GM21619 (cell line): ENCODE data around the gene APOBEC2.

Experiments used
- ATAC-seq: cut with Tn5 transposase; IDR thresholded peaks from one replicate; pipeline ENCODE4 v1.9.1; 2021; ENCODE audit not compliant: unreplicated experiment

APOBEC2 gene

DNA sequence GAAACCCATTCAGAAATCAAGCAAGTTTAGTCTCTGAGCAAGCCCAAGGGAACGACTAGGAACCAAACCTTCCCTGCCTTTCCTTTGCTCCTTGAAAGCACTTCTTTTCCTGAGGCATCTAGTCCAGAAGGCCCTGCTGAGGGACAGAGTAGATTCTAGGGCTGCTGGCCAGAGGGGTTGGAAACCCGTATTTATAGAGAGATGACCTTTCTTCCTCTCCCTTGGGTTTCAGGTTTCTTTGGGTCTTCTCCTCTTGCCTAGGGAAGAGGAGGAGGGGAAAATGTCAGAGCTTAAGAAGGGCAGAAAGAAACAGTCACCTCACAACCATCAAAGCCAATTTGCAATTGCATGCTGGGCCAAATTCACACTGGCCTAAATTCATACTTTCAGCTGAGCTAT lies 5.8 kb downstream of the APOBEC2 start:
- no peak for ATAC-seq

DNA sequence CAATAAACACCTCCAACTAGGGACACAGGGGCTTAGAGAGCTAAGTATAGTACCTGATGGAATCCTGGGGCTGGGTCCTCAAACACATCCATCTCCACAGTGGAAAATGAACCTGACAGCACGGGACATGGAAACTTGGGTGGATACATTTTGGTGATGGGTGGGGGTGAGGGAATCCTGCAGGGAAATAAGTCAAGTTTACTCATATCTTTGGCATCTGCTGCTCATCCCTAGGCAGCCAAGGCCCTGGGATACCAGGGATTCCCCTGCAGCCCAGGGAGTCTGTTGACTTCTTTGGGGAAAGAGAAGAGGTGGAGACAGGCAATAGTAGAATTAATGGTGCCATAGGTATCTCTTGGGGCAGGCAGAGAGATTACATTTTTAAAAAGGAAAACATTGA lies 6.6 kb downstream of the APOBEC2 start:
- no peak for ATAC-seq

DNA sequence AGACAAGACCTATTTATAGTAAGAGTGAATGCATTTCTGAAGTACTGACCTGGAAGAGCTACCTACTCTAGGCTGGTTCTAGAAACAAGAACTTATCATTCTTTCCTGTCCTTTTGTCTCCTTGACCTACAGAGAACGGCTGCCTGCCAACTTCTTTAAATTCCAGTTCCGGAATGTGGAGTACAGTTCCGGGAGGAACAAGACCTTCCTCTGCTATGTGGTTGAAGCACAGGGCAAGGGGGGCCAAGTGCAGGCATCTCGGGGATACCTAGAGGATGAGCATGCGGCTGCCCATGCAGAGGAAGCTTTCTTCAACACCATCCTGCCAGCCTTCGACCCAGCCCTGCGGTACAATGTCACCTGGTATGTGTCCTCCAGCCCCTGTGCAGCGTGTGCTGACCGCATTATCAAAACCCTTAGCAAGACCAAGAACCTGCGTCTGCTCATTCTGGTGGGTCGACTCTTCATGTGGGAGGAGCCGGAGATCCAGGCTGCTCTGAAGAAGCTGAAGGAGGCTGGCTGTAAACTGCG lies 8.3 kb downstream of the APOBEC2 start:
- no peak for ATAC-seq

DNA sequence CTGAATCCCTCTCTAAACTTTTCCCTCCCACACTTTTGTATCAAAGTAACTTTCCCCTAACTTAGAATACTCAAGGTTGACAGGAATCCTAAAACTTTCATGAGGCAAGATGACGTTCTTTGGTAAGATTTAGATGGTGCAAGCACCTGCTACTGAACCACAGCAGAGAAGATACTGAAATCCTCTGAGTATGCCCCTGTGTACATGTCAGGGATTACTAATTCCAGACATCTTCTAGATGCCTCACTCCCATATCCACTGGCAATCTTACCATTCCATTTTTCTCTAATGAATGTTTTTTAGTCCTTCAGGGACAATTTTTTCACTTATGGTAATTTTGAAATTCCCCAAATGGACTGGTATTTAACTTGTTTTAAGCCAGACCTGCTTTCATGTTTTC lies 9.1 kb downstream of the APOBEC2 start:
- ATAC-seq = no peak

GRCh38 chr6:41063884-41064285 lies 10.9 kb downstream of the APOBEC2 start:
- no peak for ATAC-seq

DNA sequence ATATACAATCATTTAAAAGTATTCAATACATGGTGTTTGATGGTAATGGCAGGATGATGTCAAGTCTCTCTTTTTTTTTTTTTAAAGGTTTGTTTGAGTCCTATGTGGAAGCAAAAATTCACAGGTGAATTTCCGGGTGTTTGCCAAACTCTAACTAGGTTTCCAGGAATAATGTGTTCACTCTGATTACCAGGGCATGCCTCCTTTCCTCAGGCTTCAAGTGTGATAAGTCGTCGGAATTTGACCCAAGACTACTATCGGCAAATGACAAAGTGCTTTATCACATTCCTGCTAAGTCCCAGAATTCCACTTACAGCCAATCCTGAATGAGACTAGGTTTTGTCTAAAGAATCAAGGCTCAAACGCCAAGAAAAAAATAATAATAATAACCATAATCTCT lies 11.8 kb downstream of the APOBEC2 start:
- ATAC-seq = no peak

DNA sequence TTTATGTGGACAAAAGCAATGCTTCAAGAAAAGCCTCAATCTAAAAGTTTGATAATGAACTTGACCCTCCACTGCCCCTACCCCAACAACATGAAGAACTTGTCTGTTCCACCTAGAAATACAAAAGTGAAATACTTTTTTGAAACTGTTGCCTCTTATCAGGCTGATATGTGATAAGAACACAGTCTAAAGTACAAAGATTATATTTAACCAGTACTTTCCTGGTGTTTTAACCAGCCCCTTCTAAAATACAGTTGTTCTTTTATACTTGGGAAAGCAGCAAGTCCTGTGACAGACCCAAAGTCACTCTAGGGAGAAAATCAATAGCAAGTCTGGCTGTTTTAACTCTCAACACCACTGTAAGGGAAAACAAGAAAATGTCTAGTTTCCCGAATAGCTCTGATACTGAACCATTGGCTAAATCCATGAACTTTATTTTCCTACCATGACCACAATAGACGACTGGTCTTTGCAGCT lies 12.6 kb downstream of the APOBEC2 start:
- no peak for ATAC-seq

DNA sequence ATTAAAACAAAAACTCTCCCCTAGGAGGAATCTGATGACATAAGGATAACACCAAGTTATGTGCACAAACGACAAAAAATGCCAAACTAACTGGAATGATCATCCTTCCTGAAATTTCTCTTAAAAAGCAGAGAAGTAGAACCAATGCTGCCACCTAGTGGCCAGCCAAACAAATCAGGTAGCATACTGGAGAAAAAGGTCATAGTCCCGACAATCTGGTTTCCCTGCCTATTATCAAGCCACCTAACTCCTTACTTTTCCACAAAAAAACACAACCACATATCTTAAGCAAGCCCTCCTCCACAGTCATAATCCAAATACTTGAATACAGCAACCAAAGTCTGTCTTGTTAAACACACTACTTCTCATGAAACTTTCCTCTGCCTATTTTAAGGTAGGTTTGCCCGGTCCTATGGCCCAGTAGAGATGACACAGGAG lies 13.9 kb downstream of the APOBEC2 start:
- ATAC-seq = no peak

DNA sequence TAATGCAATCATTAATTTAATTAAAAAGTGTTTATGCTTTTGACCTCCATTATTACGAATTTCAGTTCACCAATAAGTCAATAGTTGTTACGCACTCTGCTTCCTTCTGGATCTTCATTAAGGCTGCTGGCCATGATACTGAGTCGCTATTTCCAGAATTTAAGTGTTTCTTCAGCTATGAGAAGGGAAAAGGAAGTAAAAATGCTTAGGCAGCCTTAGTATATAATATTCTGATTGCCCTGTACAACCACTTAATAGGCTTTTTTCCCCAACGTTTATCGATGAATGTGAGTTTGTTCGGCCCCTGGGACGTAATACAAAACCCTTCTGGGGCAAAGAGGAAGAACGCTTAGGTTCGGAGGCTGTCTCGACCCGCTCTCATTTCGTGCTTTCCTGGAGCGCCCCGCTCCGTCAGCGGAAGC lies 18.5 kb downstream of the APOBEC2 start:
- ATAC-seq = no peak

- peak; percentile 63 for ATAC-seq
These were observed 19.2 kb downstream of the APOBEC2 start, which contains the start of gene OARD1 for GRCh38 chr6:41071923-41072835. Gene OARD1, minus strand, starts transcription at chr6:41072356. Its CDS starts 722 bp downstream, at chr6:41071634.

- peak; percentile 59 for ATAC-seq
These were observed 19.8 kb downstream of the APOBEC2 start, which contains the start of gene NFYA for GRCh38 chr6:41072836-41073202. Gene NFYA, plus strand, starts transcription at chr6:41072974. Its CDS starts 6,116 bp downstream, at chr6:41079090.

- peak; percentile 32 for ATAC-seq
These were observed 20.4 kb downstream of the APOBEC2 start for GRCh38 chr6:41073203-41073967.

GRCh38 chr6:41073968-41074691 lies 21.1 kb downstream of the APOBEC2 start:
- no peak for ATAC-seq

- ATAC-seq = no peak
These were observed 21.9 kb downstream of the APOBEC2 start for GRCh38 chr6:41074692-41075436.

DNA sequence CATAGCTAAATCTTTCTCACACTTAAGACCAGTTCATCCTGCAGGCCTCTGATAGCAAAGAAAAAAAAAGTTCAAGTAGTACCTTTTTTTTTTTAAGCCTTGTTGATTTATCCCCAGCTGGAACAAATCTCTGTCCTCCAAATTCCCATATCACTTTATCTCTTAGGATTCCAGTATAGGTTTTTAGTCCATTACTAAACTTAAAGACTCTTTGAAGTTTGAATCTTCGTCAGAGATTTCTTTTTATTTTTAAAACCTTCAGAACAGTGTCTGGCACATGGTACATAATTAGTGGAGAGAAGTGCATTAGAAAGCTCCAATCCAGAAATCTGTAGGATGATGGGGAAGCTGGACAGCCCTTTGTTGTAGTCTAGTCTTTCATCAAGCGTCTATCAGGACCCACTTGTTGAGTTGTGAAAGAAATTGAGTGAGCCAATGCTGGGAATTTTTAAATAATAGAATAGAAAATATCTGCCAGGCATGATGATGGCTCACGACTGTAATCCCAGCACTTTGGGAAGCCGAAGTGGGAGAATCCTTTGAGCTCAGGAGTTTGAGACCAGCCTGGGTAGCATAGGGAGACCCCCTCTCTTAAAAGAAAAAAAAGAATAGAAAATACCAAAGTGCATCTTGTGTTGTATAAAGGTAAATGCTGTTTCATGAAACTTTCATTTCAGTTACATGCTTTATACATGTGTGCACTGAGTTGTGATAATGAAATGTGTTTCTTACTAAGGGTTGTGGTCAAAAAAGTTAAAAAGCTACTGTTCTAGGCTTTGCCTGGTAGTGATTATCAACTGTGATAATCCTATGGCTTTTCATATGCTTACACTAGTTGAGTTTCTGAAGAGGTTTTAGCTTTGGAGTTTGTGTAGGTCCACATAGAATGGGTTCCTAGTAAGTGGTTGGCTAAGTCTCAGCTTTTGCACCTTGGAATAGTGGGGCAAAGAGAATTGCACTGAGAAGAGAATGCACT lies 22.9 kb downstream of the APOBEC2 start:
- no peak for ATAC-seq

DNA sequence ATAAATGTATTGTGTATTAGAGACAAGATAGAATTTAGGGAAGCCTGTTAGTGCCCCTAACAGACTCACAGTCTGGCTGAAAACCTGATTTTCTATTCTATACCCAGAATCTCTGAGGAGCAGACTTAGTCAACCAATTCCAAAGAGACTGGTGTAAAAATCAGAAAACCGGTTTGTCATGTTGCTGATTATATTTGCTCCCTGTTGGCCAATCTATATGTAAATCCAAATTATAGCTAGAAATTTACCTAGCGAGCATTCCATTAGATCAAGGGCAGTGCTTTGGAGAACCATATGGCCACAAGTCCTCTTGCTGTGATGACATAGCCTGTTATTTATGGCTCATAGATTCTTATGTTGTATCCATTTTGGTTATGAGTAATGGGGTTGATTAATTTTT lies 24.5 kb downstream of the APOBEC2 start:
- no peak for ATAC-seq

DNA sequence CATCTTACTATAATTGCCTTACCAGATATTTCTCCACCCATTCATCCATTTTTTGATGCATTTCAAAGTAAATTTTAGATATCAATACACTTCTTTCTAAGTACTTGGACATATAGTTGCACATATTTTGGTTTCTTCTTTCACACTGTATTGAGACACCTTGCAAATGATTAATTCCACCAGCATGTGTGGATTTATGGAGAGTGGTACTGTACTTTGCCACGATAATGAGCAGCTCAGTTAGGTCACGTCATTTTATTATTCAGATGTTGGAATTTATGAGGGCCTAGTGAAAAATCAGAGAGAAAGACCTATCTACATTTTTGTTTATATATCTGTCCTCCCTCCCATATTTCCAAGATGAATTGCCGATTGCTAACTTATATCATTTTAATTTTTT lies 25.1 kb downstream of the APOBEC2 start:
- no peak for ATAC-seq

GRCh38 chr6:41079080-41079479 lies 26.1 kb downstream of the APOBEC2 start:
- ATAC-seq = no peak

- no peak for ATAC-seq
These were observed 27.6 kb downstream of the APOBEC2 start for GRCh38 chr6:41080621-41081020.
